GM12864 (cell line): ENCODE data around the gene ZNF438.

ENCODE experiments used
- DNase-seq: peaks from one replicate; pipeline ENCODE4 v3.0.0-alpha.2; 2011; ENCODE audit warnings: low read depth
- H3K4me3 ChIP-seq: 2 replicates; pipeline ENCODE4 v1.5.1; 2011; ENCODE audit warnings: mild to moderate bottlenecking, low read depth, low read length, control low read depth
- TF ChIP-seq, protein P1 (sequence below): IDR thresholded peaks from 2 replicates; pipeline ENCODE4 v1.5.1; 2011; ENCODE audit warnings: low read depth, mild to moderate bottlenecking, moderate library complexity, low read length, control low read depth, inconsistent platforms; ENCODE audit errors: missing control alignments

The ZNF438 gene

DNA sequence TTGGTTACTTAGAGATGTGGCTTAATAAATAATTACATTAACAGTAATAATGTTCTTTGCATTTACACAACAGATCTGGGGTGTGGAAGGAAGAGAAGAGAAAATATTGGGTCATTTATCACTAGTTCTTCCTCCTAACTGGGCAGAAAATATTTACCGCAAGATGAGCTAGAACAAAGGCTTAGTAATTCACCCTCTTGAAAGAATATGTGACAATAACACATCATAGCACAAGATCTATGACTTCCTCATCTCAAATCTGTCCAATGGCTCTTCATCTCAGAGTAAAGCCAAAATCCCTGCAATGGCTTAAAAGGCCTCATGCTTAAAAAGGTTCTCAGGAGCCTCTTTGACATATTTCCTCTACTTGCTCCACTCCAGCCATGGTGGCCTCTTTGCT lies 178.6 kb downstream of the ZNF438 start:
- DNase-seq = no peak
- H3K4me3 ChIP-seq = no peak overlapping the region

DNA sequence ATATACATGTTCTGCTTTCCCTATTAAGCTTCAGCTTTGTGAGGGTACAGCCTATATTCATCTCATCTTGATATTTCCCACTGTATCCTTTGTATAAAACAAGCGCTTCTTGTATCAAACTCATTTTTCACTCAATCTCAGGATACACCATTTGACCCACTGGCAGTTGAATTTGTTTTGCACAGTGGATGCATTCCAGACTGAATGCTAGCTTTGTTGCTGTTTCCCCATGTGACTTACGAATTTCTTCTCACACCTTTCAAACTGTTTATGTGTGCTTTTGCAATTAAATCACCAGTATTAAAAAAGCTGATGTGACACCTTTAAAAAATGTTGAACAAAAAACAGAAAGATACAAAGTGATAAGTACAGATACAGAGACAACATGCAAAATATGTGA lies 180.9 kb downstream of the ZNF438 start:
- TF ChIP-seq, protein P1, sequence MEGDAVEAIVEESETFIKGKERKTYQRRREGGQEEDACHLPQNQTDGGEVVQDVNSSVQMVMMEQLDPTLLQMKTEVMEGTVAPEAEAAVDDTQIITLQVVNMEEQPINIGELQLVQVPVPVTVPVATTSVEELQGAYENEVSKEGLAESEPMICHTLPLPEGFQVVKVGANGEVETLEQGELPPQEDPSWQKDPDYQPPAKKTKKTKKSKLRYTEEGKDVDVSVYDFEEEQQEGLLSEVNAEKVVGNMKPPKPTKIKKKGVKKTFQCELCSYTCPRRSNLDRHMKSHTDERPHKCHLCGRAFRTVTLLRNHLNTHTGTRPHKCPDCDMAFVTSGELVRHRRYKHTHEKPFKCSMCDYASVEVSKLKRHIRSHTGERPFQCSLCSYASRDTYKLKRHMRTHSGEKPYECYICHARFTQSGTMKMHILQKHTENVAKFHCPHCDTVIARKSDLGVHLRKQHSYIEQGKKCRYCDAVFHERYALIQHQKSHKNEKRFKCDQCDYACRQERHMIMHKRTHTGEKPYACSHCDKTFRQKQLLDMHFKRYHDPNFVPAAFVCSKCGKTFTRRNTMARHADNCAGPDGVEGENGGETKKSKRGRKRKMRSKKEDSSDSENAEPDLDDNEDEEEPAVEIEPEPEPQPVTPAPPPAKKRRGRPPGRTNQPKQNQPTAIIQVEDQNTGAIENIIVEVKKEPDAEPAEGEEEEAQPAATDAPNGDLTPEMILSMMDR = no peak
- no peak overlapping the region for H3K4me3 ChIP-seq
- no peak for DNase-seq

More for the DNA sequence above, 178.6 kb downstream of the ZNF438 start:
- TF ChIP-seq, protein P1 = no peak

DNA sequence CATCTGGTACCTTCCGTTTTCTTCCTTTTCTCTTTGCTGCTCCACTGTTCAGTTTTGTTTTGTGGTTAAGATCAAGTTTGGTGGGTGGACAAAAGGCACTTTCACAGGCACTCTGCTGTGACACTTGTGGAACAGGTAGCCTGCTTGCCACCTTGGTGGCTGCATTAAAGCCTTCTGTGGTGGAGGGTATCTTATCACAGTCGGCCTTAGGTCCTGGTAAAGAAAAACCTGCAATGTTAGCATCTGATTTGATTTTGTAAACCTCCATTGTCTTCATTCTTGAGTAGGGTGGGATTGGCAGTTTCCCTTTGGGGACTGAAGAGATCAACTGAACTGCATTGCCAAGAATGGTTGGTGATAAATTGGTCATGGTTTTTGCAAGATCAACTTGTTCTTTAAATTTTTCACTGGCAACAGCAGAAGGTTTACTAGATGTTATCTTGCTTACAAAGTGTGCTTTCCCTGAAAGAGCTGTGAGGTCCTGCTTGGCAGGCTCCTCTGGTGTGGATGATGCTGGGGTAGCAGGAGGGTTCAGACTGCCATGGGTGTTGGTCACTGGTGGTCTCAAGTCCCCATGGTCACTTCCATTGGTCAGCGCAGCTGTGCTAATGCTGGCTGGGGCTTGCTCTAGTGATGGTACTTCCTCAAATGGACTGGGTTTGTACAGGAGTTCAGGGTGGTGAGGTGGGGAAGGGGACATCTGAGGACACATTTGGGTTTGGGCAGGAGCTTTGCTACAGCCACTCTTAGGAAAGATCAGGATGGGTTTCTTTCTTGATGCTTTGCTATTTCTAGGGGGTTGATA lies 182.2 kb downstream of the ZNF438 start:
- H3K4me3 ChIP-seq = no peak overlapping the region
- TF ChIP-seq, protein P1 = no peak
- no peak for DNase-seq

DNA sequence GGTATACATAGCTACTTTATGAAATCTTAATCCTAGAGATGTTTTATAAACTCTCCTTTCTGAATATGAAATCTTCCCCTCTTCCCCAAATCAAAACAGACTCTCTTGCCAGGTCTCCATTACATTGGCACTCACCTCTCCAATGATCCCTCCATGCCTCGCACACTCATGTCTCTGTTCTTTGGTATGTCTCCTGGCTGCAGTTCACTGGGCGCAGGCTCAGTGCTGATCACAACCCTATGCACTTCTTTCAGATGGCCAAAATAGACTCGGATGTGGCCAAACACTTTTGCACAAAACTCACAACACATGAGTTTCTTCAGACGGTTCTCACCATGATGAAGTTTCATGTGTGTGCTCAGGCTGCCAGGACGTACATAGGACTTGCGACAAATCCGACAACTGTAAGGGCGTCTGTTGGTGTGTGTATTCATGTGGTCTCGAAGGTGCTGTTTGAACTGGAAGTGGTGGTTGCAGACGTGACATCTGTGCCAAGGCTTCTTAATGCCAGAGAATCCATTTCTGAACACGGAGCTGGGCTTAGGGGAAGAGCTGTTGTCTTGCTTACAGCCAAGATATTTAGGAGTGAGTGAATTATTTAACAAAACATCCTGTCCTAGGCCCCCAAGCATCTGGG lies 183.2 kb downstream of the ZNF438 start:
- TF ChIP-seq, protein P1 = no peak
- DNase-seq = no peak
- no peak overlapping the region for H3K4me3 ChIP-seq

DNA sequence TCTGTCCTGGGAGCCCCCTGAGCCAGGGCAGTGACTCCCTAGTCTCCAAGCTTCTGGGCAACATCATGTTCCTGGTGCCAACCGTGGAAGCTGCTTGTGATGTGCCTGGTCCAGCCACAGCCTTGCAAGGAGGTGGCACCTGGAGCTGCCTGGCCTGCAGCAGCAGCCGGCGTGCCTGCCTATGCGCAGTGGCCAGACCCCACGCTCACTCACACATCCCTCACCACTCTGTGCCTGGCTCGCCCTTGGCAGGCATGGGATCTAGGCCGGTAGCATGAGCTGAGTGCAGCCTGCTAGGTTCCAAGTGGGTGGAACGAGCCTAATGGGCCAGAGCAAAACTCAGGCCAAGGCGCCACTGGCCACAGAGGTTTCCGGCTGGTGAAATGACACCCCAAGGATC lies 184.0 kb downstream of the ZNF438 start:
- no peak overlapping the region for H3K4me3 ChIP-seq
- DNase-seq = no peak
- TF ChIP-seq, protein P1 = no peak

DNA sequence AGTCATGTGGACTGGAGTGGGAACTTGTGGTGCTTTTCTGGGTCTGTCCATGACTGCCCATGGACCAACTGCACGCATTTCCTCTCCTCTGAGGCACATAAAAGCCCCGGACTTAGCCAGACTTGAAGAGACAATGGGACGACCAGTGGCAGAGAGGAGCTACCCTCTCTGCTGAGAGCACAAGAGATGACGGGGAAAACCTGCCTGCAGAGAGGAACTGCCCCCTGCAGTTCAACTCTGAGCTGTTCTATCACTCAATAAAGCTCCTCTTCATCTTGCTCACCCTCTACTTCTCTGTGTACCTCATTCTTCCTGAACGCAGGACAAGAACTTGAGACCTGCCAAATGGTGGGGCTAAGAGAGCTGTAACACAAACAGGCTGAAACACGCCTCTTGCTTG lies 184.5 kb downstream of the ZNF438 start:
- TF ChIP-seq, protein P1 = no peak
- no peak overlapping the region for H3K4me3 ChIP-seq
- no peak for DNase-seq
